Left lung (tissue), 10 donors: ENCODE results near the gene IGSF21. TPM values are rescaled to one million over a fixed set of nuclear protein-coding genes. Genes with fewer than 3 reads are reported as not detected.

Experiments used
- ATAC-seq: fragments of 200-7000 bp; cut with Tn5 transposase; one replicate; pipeline ENCODE4 v1.9.1; 2020; ENCODE audit warnings: moderate library complexity
- DNase-seq, 4 donors: peaks; one replicate each; pipeline ENCODE4 v3.0.0-alpha.2; 2013 to 2020
- H3K27ac ChIP-seq, 2 donors: fragments of 200-600 bp; sonication (generic) in 1 of 2; one replicate each; pipeline versions ENCODE4 v1.5.0 to v1.8.0; 2020 to 2021
- H3K27me3 ChIP-seq, 2 donors: fragments of 200-600 bp; sonication (generic) in 1 of 2; one replicate each; pipeline versions ENCODE4 v1.5.0 to v1.8.0; 2020 to 2021
- H3K36me3 ChIP-seq, 2 donors: fragments of 200-600 bp; sonication (generic) in 1 of 2; one replicate each; pipeline versions ENCODE4 v1.5.0 to v1.8.0; 2020 to 2021
- H3K4me1 ChIP-seq, 2 donors: fragments of 200-600 bp; one replicate each; pipeline ENCODE4 v1.8.0; 2021
- H3K4me3 ChIP-seq, 2 donors: fragments of 200-600 bp; sonication (generic) in 1 of 2; one replicate each; pipeline versions ENCODE4 v1.5.0 to v1.8.0; 2020 to 2021; ENCODE audit warnings: mild to moderate bottlenecking in 1 of 2
- H3K9me3 ChIP-seq, 2 donors: fragments of 200-600 bp; sonication (generic) in 1 of 2; one replicate each; pipeline versions ENCODE4 v1.5.0 to v1.8.0; 2020 to 2021
- CTCF ChIP-seq, 2 donors: fragments of 200-600 bp; sonication (generic) in 1 of 2; IDR thresholded peaks; one replicate each; pipeline versions ENCODE4 v1.5.0 to v1.8.0; 2021; ENCODE audit warnings: antibody characterized with exemption in 2 of 2
- intact Hi-C, 2 donors: fragments of 100-400 bp; cut with DNase I; formaldehyde crosslinking; loops; one replicate each; pipeline versions ENCODE4 v1.11.2 to v1.14.2; 2022
- polyA plus RNA-seq, 6 donors: library from polyadenylated mRNA; unstranded; fragments of 120-200 nt; gene quantifications; one replicate each; pipeline ENCODE4 v1.2.1, GENCODE V29; 2013; ENCODE audit not compliant: insufficient read length in 6 of 6
- total RNA-seq, 2 donors: library from RNA; stranded (reverse); fragmentation: NEBNext Ultra II Directional; extraction: Animal tissue kit (Norgen Biotek cat#: 25700); gene quantifications; one replicate each; pipeline ENCODE4 v1.2.1, GENCODE V29; 2021
- donor health status: DM: no; HTN: yes; CAD: no.
- donor health status: DM: no; HTN: no; CAD: no.

Gene IGSF21
- total and polyA plus RNA-seq, 8 donors, result 0.14 to 1.2 (median 0.25) TPM; not detected in 2

- Histone ChIP-seq H3K4me1 (no peaks in the 10 kb centered on the region), H3K4me3 (no peak overlapping the region), H3K9me3 (no peaks in the 10 kb centered on the region), H3K27me3 (no peaks in the 10 kb centered on the region), H3K36me3 (no peaks in the 10 kb centered on the region), H3K27ac (no peak overlapping the region)
- no peak for TF ChIP-seq CTCF (IDR thresholded peaks at IDR 0.05)
- intact Hi-C loops, result no loop called here
- DNase-seq (no peak), ATAC-seq (no peak)
Observed at GRCh38 chr1:18340787-18341186, 233.2 kb downstream of the IGSF21 start.

- ATAC-seq (no peak), DNase-seq (no peak)
- no peaks in the 10 kb centered on the region for H3K9me3 ChIP-seq
- H3K4me3 ChIP-seq, result no peak overlapping the region
- intact Hi-C loops, result no loop called here
- no peak overlapping the region for H3K27ac ChIP-seq
- no peaks in the 10 kb centered on the region for H3K27me3 ChIP-seq
- no peaks in the 10 kb centered on the region for H3K36me3 ChIP-seq
- TF ChIP-seq CTCF (IDR thresholded peaks at IDR 0.05), result no peak
- no peaks in the 10 kb centered on the region for H3K4me1 ChIP-seq
Observed at GRCh38 chr1:18341291-18342069, 233.9 kb downstream of the IGSF21 start.

- DNase-seq, result no peak
Observed at GRCh38 chr1:18342744-18343143, 235.1 kb downstream of the IGSF21 start.

GRCh38 chr1:18343581-18343980, 236.0 kb downstream of the IGSF21 start:
- Histone ChIP-seq H3K4me3 (no peak overlapping the region), H3K36me3 (no peaks in the 10 kb centered on the region), H3K27ac (no peak overlapping the region), H3K4me1 (no peaks in the 10 kb centered on the region), H3K27me3 (no peaks in the 10 kb centered on the region), H3K9me3 (no peaks in the 10 kb centered on the region)
- no peak for ATAC-seq
- DNase-seq, result no peak
- TF ChIP-seq CTCF (IDR thresholded peaks at IDR 0.05), result no peak
- intact Hi-C loops, result no loop called here

More at GRCh38 chr1:18342744-18343143, 235.1 kb downstream of the IGSF21 start:
- H3K27ac ChIP-seq, result no peak overlapping the region
- intact Hi-C loops, result no loop called here
- no peaks in the 10 kb centered on the region for H3K27me3 ChIP-seq
- H3K4me1 ChIP-seq, result no peaks in the 10 kb centered on the region
- no peak for ATAC-seq
- TF ChIP-seq CTCF (IDR thresholded peaks at IDR 0.05), result no peak
- no peaks in the 10 kb centered on the region for H3K9me3 ChIP-seq
- no peak overlapping the region for H3K4me3 ChIP-seq
- no peaks in the 10 kb centered on the region for H3K36me3 ChIP-seq

- Histone ChIP-seq H3K36me3 (no peaks in the 10 kb centered on the region), H3K27me3 (no peaks in the 10 kb centered on the region)
- intact Hi-C loops, result no loop called here
Observed at GRCh38 chr1:18344755-18345154, 237.2 kb downstream of the IGSF21 start.

More at GRCh38 chr1:18344755-18345154, 237.2 kb downstream of the IGSF21 start:
- DNase-seq (no peak), ATAC-seq (no peak)
- Histone ChIP-seq H3K27ac (no peak overlapping the region), H3K9me3 (no peaks in the 10 kb centered on the region), H3K4me3 (no peak overlapping the region), H3K4me1 (no peaks in the 10 kb centered on the region)
- TF ChIP-seq CTCF (IDR thresholded peaks at IDR 0.05), result no peak
